Colonic mucosa (tissue), 4 donors: ENCODE measurements around the gene FN3KRP. TPM values are rescaled to one million over a fixed set of nuclear protein-coding genes. Genes with fewer than 3 reads are reported as not detected.

Source experiments
- DNase-seq: peaks from one replicate; pipeline ENCODE4 v3.0.0-alpha.2; 2020
- H3K27ac ChIP-seq: fragments of 200-600 bp; one replicate; pipeline ENCODE4 v1.8.0; 2021
- H3K27me3 ChIP-seq: fragments of 200-600 bp; one replicate; pipeline ENCODE4 v1.8.0; 2021
- H3K36me3 ChIP-seq: fragments of 200-600 bp; one replicate; pipeline ENCODE4 v1.8.0; 2021
- H3K4me1 ChIP-seq: fragments of 200-600 bp; one replicate; pipeline ENCODE4 v1.8.0; 2021; ENCODE audit warnings: mild to moderate bottlenecking
- H3K4me3 ChIP-seq: fragments of 200-600 bp; one replicate; pipeline ENCODE4 v1.8.0; 2021
- H3K9ac ChIP-seq, 2 donors: one replicate each; pipeline ENCODE4 v1.7.0; 2013; ENCODE audit warnings: control low read depth in 2 of 2, low read depth in 2 of 2, low read length in 2 of 2
- H3K9me3 ChIP-seq: fragments of 200-600 bp; one replicate; pipeline ENCODE4 v1.8.0; 2021
- intact Hi-C: fragments of 100-400 bp; cut with DNase I; formaldehyde crosslinking; loops from one replicate; pipeline ENCODE4 v1.14.1; 2022
- total RNA-seq, 2 donors: library from RNA; stranded (reverse); fragmentation: NEBNext Ultra II Directional in 1 of 2; extraction: Animal tissue kit (Norgen Biotek cat#: 25700) in 1 of 2; gene quantifications; one replicate each; pipeline ENCODE4 v1.2.1, GENCODE V29; 2021
- TF ChIP-seq, protein P1 (sequence below): fragments of 200-600 bp; IDR thresholded peaks from one replicate; pipeline ENCODE4 v1.8.0; 2022; ENCODE audit warnings: antibody characterized with exemption, mild to moderate bottlenecking
- donor health status: healthy.
- donor health status: DM: no; HTN: no; CAD: no.
- donor health status: DM: no; HTN: no; CAD: no.

FN3KRP gene, protein sequence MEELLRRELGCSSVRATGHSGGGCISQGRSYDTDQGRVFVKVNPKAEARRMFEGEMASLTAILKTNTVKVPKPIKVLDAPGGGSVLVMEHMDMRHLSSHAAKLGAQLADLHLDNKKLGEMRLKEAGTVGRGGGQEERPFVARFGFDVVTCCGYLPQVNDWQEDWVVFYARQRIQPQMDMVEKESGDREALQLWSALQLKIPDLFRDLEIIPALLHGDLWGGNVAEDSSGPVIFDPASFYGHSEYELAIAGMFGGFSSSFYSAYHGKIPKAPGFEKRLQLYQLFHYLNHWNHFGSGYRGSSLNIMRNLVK
- total RNA-seq: 10 to 100 TPM; 34.4 to 52.5 TPM

DNA sequence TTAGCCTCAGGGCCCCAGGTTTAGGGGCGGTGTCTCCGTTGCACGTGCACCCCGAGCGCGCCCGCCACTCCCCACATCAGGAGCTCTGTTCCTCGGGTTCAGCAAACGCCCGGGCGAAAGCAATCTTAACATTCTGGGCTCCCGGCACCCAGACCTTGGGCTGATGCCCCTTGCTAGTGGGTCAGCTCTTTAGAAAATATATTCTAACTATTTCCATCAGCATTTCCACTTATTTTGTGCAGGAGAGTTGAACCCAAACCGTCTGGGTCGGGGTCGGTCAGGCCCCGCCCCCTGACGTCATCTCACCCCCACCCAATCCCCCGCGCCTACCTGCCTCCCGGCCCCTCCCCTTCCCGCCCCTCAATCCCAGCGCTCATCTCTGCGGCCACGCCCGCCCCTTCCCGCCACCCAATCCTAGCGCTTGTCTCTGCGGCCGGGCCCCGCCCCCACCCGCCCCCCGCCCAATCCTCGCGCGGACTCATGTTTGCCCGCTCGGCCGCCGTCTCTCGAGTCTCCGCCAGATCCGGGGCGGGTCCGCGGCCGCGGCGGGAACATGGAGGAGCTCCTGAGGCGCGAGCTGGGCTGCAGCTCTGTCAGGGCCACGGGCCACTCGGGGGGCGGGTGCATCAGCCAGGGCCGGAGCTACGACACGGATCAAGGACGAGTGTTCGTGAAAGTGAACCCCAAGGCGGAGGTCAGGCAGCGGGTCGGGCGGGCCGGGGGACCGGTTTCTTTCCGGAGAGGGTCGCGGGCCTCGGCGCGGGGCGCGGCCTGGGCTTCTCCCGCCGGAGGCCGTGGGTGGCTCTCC, at the start of gene FN3KRP:
Gene FN3KRP (plus strand): TSS at position 504 of the 808 bp plus-strand sequence. CDS start 50 bp downstream, at position 554.
- TF ChIP-seq, protein P1, sequence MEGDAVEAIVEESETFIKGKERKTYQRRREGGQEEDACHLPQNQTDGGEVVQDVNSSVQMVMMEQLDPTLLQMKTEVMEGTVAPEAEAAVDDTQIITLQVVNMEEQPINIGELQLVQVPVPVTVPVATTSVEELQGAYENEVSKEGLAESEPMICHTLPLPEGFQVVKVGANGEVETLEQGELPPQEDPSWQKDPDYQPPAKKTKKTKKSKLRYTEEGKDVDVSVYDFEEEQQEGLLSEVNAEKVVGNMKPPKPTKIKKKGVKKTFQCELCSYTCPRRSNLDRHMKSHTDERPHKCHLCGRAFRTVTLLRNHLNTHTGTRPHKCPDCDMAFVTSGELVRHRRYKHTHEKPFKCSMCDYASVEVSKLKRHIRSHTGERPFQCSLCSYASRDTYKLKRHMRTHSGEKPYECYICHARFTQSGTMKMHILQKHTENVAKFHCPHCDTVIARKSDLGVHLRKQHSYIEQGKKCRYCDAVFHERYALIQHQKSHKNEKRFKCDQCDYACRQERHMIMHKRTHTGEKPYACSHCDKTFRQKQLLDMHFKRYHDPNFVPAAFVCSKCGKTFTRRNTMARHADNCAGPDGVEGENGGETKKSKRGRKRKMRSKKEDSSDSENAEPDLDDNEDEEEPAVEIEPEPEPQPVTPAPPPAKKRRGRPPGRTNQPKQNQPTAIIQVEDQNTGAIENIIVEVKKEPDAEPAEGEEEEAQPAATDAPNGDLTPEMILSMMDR: no peak
- Histone ChIP-seq H3K4me3 (peak within 1 kb of the TSS; percentile 87), H3K9ac (peak within 1 kb of the TSS; percentile 68 to 84), H3K4me1 (no peaks in the 10 kb centered on the region), H3K27me3 (no peaks in the 10 kb centered on the region), H3K36me3 (no peaks in the 10 kb centered on the region), H3K27ac (peak within 1 kb of the TSS; percentile 59), H3K9me3 (no peaks in the 10 kb centered on the region)
- intact Hi-C loops: no loop called here
- peak; percentile 90 for DNase-seq

DNA sequence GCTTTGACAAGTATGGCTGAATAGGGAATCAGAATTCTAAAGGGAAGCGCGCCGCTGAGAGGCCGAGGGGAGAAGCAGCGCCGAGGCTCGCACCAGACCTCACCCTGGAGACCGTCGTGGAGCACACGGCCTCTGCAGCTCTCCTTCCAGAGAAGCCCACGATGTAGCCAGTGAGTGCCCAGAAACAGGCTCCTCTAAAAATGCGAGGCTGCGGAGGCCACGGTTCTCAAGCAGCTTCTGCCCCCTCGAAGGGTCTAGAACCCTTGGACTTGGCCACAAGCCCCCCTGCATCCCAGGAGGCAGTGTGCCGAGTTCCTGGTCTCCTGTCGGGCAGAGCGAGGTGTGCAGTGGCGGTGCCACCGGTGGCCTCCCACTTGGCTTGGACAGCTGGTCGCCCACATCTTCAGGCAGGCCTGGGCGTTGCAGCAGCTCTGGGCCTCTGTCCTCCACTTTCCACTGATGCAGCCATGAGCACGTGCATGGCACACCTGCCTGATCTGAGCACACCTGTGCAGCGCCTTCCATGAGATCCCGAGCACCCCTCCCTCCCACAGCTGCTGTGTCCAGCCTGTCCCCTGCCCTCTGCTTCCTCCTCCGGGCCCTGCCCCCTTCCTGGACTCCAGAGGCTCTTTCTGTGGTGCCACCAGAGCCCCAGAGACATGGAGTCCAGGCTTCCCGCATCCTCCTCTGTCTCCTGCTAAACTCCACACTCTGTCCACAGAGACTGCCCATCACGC, 49.4 kb upstream of the FN3KRP start:
- no peaks in the 10 kb centered on the region for H3K36me3 ChIP-seq
- DNase-seq: no peak
- no peaks in the 10 kb centered on the region for H3K4me1 ChIP-seq
- H3K4me3 ChIP-seq: no peak overlapping the region
- intact Hi-C loops: loop anchor here (5.0 kb wide), 1 partner anchor 105 kb away; no protein-coding TSS in a partner anchor
- TF ChIP-seq, protein P1: no peak
- no peaks in the 10 kb centered on the region for H3K9me3 ChIP-seq
- H3K27ac ChIP-seq: no peak overlapping the region
- H3K9ac ChIP-seq: no peak overlapping the region
- no peaks in the 10 kb centered on the region for H3K27me3 ChIP-seq

GRCh38 chr17:82667668-82668000, 48.9 kb upstream of the FN3KRP start:
- Histone ChIP-seq H3K4me3 (no peak overlapping the region), H3K27me3 (no peaks in the 10 kb centered on the region), H3K4me1 (no peaks in the 10 kb centered on the region), H3K9me3 (no peaks in the 10 kb centered on the region), H3K36me3 (no peaks in the 10 kb centered on the region), H3K9ac (no peak overlapping the region), H3K27ac (no peak overlapping the region)
- TF ChIP-seq, protein P1: no peak
- intact Hi-C loops: loop anchor here (5.0 kb wide), 1 partner anchor 105 kb away; no protein-coding TSS in a partner anchor
- no peak for DNase-seq

- H3K27me3 ChIP-seq: no peaks in the 10 kb centered on the region
- no peaks in the 10 kb centered on the region for H3K36me3 ChIP-seq
- intact Hi-C loops: loop anchor here (5.0 kb wide), 1 partner anchor 104 kb away; no protein-coding TSS in a partner anchor
- DNase-seq: no peak
- no peak overlapping the region for H3K9ac ChIP-seq
- no peak overlapping the region for H3K27ac ChIP-seq
- H3K4me3 ChIP-seq: no peak overlapping the region
- H3K9me3 ChIP-seq: no peaks in the 10 kb centered on the region
- TF ChIP-seq, protein P1: no peak
- H3K4me1 ChIP-seq: no peaks in the 10 kb centered on the region
Observed at GRCh38 chr17:82668024-82668630, 48.4 kb upstream of the FN3KRP start.

- no peak overlapping the region for H3K4me3 ChIP-seq
- intact Hi-C loops: loop anchor here (5.0 kb wide), 1 partner anchor 104 kb away; no protein-coding TSS in a partner anchor
- H3K36me3 ChIP-seq: no peaks in the 10 kb centered on the region
- no peaks in the 10 kb centered on the region for H3K4me1 ChIP-seq
- H3K27me3 ChIP-seq: no peaks in the 10 kb centered on the region
- H3K9me3 ChIP-seq: no peaks in the 10 kb centered on the region
- peak; percentile 67 for DNase-seq
- TF ChIP-seq, protein P1: peak; percentile 45
- H3K9ac ChIP-seq: peak overlapping the region in 1 of 2 donors; percentile 35
- H3K27ac ChIP-seq: no peak overlapping the region
Observed at GRCh38 chr17:82668631-82669099, 47.8 kb upstream of the FN3KRP start.
